Measurements from ENCODE around the gene CD109.
"Not testable (repeated sequence)": the region's sequence is repeated elsewhere in the genome, so short reads cannot be mapped to it uniquely, and the experiment has no call there.

The CD109 gene

GRCh38 chr6:73679009-73679408, 17.0 kb upstream of the CD109 start (continued):
- TF ChIP-seq ARNTL (CRISPR knock-in tag; IDR thresholded peaks at IDR 0.05; ENCODE audit: borderline replicate concordance, low read depth) (no peak), BACH2 (CRISPR knock-in tag; IDR thresholded peaks at IDR 0.05; ENCODE audit: borderline replicate concordance) (no peak), OSR1 (CRISPR knock-in tag; IDR thresholded peaks at IDR 0.05) (no peak), CSRNP3 (CRISPR knock-in tag; IDR thresholded peaks at IDR 0.05) (no peak), GLIS3 (CRISPR knock-in tag; IDR thresholded peaks at IDR 0.05) (no peak), PPARA (CRISPR knock-in tag; IDR thresholded peaks at IDR 0.05; ENCODE audit: borderline replicate concordance) (no peak), ZC3H10 (CRISPR knock-in tag; IDR thresholded peaks at IDR 0.05) (no peak), ZNF565 (CRISPR knock-in tag; conservative IDR thresholded peaks at IDR 0.05; ENCODE audit: low read depth) (no peak), CSDC2 (CRISPR knock-in tag; IDR thresholded peaks at IDR 0.05) (no peak)

GRCh38 chr6:73679846-73680245, 16.2 kb upstream of the CD109 start:
- ATAC-seq, result not testable (repeated sequence)

GRCh38 chr6:73680289-73680918, 15.6 kb upstream of the CD109 start:
- ATAC-seq, result no peak
- TF ChIP-seq RARB (CRISPR knock-in tag; IDR thresholded peaks at IDR 0.05) (no peak), ESRRG (CRISPR knock-in tag; IDR thresholded peaks at IDR 0.05) (no peak), CREB5 (CRISPR knock-in tag; IDR thresholded peaks at IDR 0.05; ENCODE audit: low read depth) (no peak)

GRCh38 chr6:73683574-73683973, 12.4 kb upstream of the CD109 start:
- ATAC-seq, result not testable (repeated sequence)

- no peak for TF ChIP-seq ZC3H10 (CRISPR knock-in tag; IDR thresholded peaks at IDR 0.05)
- no peak for TF ChIP-seq ISL1 (CRISPR knock-in tag; IDR thresholded peaks at IDR 0.05)
- no peak for TF ChIP-seq SNAI2 (CRISPR knock-in tag; IDR thresholded peaks at IDR 0.05)
- TF ChIP-seq POU6F1 (CRISPR knock-in tag; IDR thresholded peaks at IDR 0.05; ENCODE audit: borderline replicate concordance, low read depth), result no peak
- TF ChIP-seq GLIS3 (CRISPR knock-in tag; IDR thresholded peaks at IDR 0.05), result no peak
- no peak for TF ChIP-seq CREB5 (CRISPR knock-in tag; IDR thresholded peaks at IDR 0.05; ENCODE audit: low read depth)
- TF ChIP-seq TSHZ2 (CRISPR knock-in tag; IDR thresholded peaks at IDR 0.05), result no peak
- no peak for TF ChIP-seq BACH2 (CRISPR knock-in tag; IDR thresholded peaks at IDR 0.05; ENCODE audit: borderline replicate concordance)
- no peak for TF ChIP-seq TOX (CRISPR knock-in tag; IDR thresholded peaks at IDR 0.05; ENCODE audit: borderline replicate concordance)
- TF ChIP-seq TCF4 (CRISPR knock-in tag; IDR thresholded peaks at IDR 0.05; ENCODE audit: borderline replicate concordance), result no peak
- TF ChIP-seq ZFP30 (CRISPR knock-in tag; IDR thresholded peaks at IDR 0.05), result no peak
- TF ChIP-seq RARB (CRISPR knock-in tag; IDR thresholded peaks at IDR 0.05), result no peak
- no peak for TF ChIP-seq ZNF70 (CRISPR knock-in tag; IDR thresholded peaks at IDR 0.05)
- no peak for TF ChIP-seq PATZ1 (CRISPR knock-in tag; IDR thresholded peaks at IDR 0.05; ENCODE audit: borderline replicate concordance)
- TF ChIP-seq CSRNP3 (CRISPR knock-in tag; IDR thresholded peaks at IDR 0.05), result no peak
- no peak for ATAC-seq
These were observed 7.7 kb upstream of the CD109 start for GRCh38 chr6:73688351-73688750.

Measured in SK-N-SH treated with all-trans-retinoic acid at 6 μM for 48 hours (cell line).